ENCODE data around the gene DPEP2. TPM values are rescaled to one million over a fixed set of nuclear protein-coding genes. Genes with fewer than 3 reads are reported as not detected.
A peak's percentile ranks its signal among the peaks of the same experiment; 100 is the strongest.

The DPEP2 gene
- total and polyA plus RNA-seq, 4 experiments from 2014 or later, result 46.9 to 119 (median 82.4) TPM

- H3K27ac Mint-ChIP-seq, result peak overlapping the region in 6 of 7 donors; percentile 10 to 74 (median 56)
These were observed 9.3 kb downstream of the DPEP2 start for GRCh38 chr16:67990018-67990386.

GRCh38 chr16:67989322-67990017 lies 9.8 kb downstream of the DPEP2 start:
- DNase-seq, result no peak
- Histone ChIP-seq H3K36me3 (ENCODE audit: insufficient read depth, low read length) (no peaks in the 10 kb centered on the region), H3K27ac (ENCODE audit: low read depth, low read length) (no peak overlapping the region), H3K9me3 (ENCODE audit: control insufficient read depth in 1 of 2, low read length in 2 of 2) (no peaks in the 10 kb centered on the region), H3K27me3 (ENCODE audit: insufficient read depth, low read length) (no peaks in the 10 kb centered on the region), H3K4me1 (ENCODE audit: insufficient read depth, low read length) (peaks cover 27% of the 10 kb centered on the region), H3K4me3 (ENCODE audit: low read length in 2 of 2) (no peak overlapping the region)
- ChIA-PET CTCF (ENCODE audit: partially characterized antibody) (interaction anchor here (1.0 to 4.8 kb wide), 3 partner anchors 39 to 106 kb away, joined by 3 to 54 read pairs (median 4); no protein-coding TSS in a partner anchor), POLR2A (ENCODE audit: partially characterized antibody) (interaction anchor here (0.6 to 4.3 kb wide), 8 partner anchors 9 to 313 kb away, joined by 3 to 24 read pairs (median 4); partner anchors contain the start of genes DPEP2 and PSMB10)
- Mint-ChIP-seq H3K36me3 (peaks cover 0 to 10% of the 10 kb centered on the region in 2 donors), H3K4me1 (peaks cover 9 to 31% (median 20%) of the 10 kb centered on the region in 4 donors), H3K27me3 (no peaks in the 10 kb centered on the region), H3K4me3 (no peak overlapping the region), H3K27ac (peak overlapping the region in 4 of 7 donors; percentile 53 to 74 (median 60)), H3K9me3 (no peaks in the 10 kb centered on the region)
- intact Hi-C loops (cut with micrococcal nuclease), result no loop called here

More at GRCh38 chr16:67990018-67990386, 9.3 kb downstream of the DPEP2 start:
- no peaks in the 10 kb centered on the region for H3K27me3 ChIP-seq (ENCODE audit: insufficient read depth, low read length)
- no peaks in the 10 kb centered on the region for H3K36me3 ChIP-seq (ENCODE audit: insufficient read depth, low read length)
- ChIA-PET POLR2A (ENCODE audit: partially characterized antibody) (interaction anchor here (0.6 to 4.3 kb wide), 4 partner anchors 9 to 313 kb away, joined by 3 to 24 read pairs (median 12); partner anchors contain the start of genes DPEP2 and PSMB10), CTCF (ENCODE audit: partially characterized antibody) (interaction anchor here (0.9 to 4.8 kb wide), 3 partner anchors 9 to 106 kb away, joined by 3 to 54 read pairs (median 3); partner anchors contain the start of gene DPEP2)
- H3K4me1 ChIP-seq (ENCODE audit: insufficient read depth, low read length), result peaks cover 26% of the 10 kb centered on the region
- H3K27ac ChIP-seq (ENCODE audit: low read depth, low read length), result no peak overlapping the region
- Mint-ChIP-seq H3K4me3 (no peak overlapping the region), H3K9me3 (no peaks in the 10 kb centered on the region), H3K4me1 (peaks cover 8 to 31% (median 20%) of the 10 kb centered on the region in 4 donors), H3K27me3 (no peaks in the 10 kb centered on the region), H3K36me3 (peaks cover 0 to 10% of the 10 kb centered on the region in 2 donors)
- no peaks in the 10 kb centered on the region for H3K9me3 ChIP-seq (ENCODE audit: control insufficient read depth in 1 of 2, low read length in 2 of 2)
- no peak overlapping the region for H3K4me3 ChIP-seq (ENCODE audit: low read length in 2 of 2)
- intact Hi-C loops (cut with micrococcal nuclease), result no loop called here
- DNase-seq, result no peak

- Histone ChIP-seq H3K4me3 (ENCODE audit: low read length in 2 of 2) (no peak overlapping the region), H3K27ac (ENCODE audit: low read depth, low read length) (no peak overlapping the region), H3K36me3 (ENCODE audit: insufficient read depth, low read length) (no peaks in the 10 kb centered on the region), H3K4me1 (ENCODE audit: insufficient read depth, low read length) (peaks cover 29% of the 10 kb centered on the region), H3K9me3 (ENCODE audit: control insufficient read depth in 1 of 2, low read length in 2 of 2) (no peaks in the 10 kb centered on the region), H3K27me3 (ENCODE audit: insufficient read depth, low read length) (no peaks in the 10 kb centered on the region)
- H3K27ac Mint-ChIP-seq, result peak overlapping the region in 6 of 7 donors; percentile 23 to 72 (median 53)
- peaks cover 0 to 10% of the 10 kb centered on the region in 2 donors for H3K36me3 Mint-ChIP-seq
- no peaks in the 10 kb centered on the region for H3K9me3 Mint-ChIP-seq
- intact Hi-C loops (cut with micrococcal nuclease), result no loop called here
- ChIA-PET POLR2A (ENCODE audit: partially characterized antibody) (interaction anchor here (1.0 to 4.3 kb wide), 7 partner anchors 10 to 76 kb away, joined by 3 to 24 read pairs (median 4); partner anchors contain the start of genes DPEP2 and PSMB10), CTCF (ENCODE audit: partially characterized antibody) (interaction anchor here (1.0 to 4.8 kb wide), 3 partner anchors 40 to 77 kb away, joined by 4 to 54 read pairs (median 6); no protein-coding TSS in a partner anchor)
- peaks cover 9 to 35% (median 20%) of the 10 kb centered on the region in 4 donors for H3K4me1 Mint-ChIP-seq
- peak overlapping the region in 1 of 8 donors; percentile 35 for H3K4me3 Mint-ChIP-seq
- H3K27me3 Mint-ChIP-seq, result no peaks in the 10 kb centered on the region
- no peak for DNase-seq
These were observed 10.6 kb downstream of the DPEP2 start for GRCh38 chr16:67988675-67989074.

- no peak overlapping the region for H3K27ac ChIP-seq (ENCODE audit: low read depth, low read length)
- no peaks in the 10 kb centered on the region for H3K36me3 ChIP-seq (ENCODE audit: insufficient read depth, low read length)
- peaks cover 13 to 35% (median 22%) of the 10 kb centered on the region in 4 donors for H3K4me1 Mint-ChIP-seq
- H3K27me3 ChIP-seq (ENCODE audit: insufficient read depth, low read length), result no peaks in the 10 kb centered on the region
- POLR2A ChIA-PET (ENCODE audit: partially characterized antibody), result interaction anchor here (1.6 to 4.3 kb wide), 4 partner anchors 11 to 51 kb away, joined by 4 to 24 read pairs (median 11); partner anchors contain the start of genes DPEP2, PSMB10 and SLC12A4
- H3K27ac Mint-ChIP-seq, result peak overlapping the region; percentile 31 to 84 (median 68)
- H3K9me3 ChIP-seq (ENCODE audit: control insufficient read depth in 1 of 2, low read length in 2 of 2), result no peaks in the 10 kb centered on the region
- peaks cover 0 to 10% of the 10 kb centered on the region in 2 donors for H3K36me3 Mint-ChIP-seq
- CTCF ChIA-PET (ENCODE audit: partially characterized antibody), result interaction anchor here (1.4 to 1.8 kb wide), 2 partner anchors 36 to 78 kb away, joined by 3 to 6 read pairs; partner anchors contain the start of genes DDX28 and DUS2
- no peaks in the 10 kb centered on the region for H3K9me3 Mint-ChIP-seq
- no peak overlapping the region for H3K4me3 ChIP-seq (ENCODE audit: low read length in 2 of 2)
- no peak for DNase-seq
- H3K27me3 Mint-ChIP-seq, result no peaks in the 10 kb centered on the region
- no peak overlapping the region for H3K4me3 Mint-ChIP-seq
- H3K4me1 ChIP-seq (ENCODE audit: insufficient read depth, low read length), result peaks cover 27% of the 10 kb centered on the region
- intact Hi-C loops (cut with micrococcal nuclease), result no loop called here
These were observed 11.7 kb downstream of the DPEP2 start for GRCh38 chr16:67987460-67988160.

- CTCF ChIA-PET (ENCODE audit: partially characterized antibody), result interaction anchor here (1.1 to 1.4 kb wide), 2 partner anchors 36 to 45 kb away, joined by 3 read pairs; partner anchors contain the start of genes DDX28 and DUS2
- no peaks in the 10 kb centered on the region for H3K9me3 ChIP-seq (ENCODE audit: control insufficient read depth in 1 of 2, low read length in 2 of 2)
- peaks cover 0 to 7% of the 10 kb centered on the region in 2 donors for H3K36me3 Mint-ChIP-seq
- intact Hi-C loops (cut with micrococcal nuclease), result no loop called here
- H3K4me3 Mint-ChIP-seq, result no peak overlapping the region
- no peak overlapping the region for H3K4me3 ChIP-seq (ENCODE audit: low read length in 2 of 2)
- no peak overlapping the region for H3K27ac ChIP-seq (ENCODE audit: low read depth, low read length)
- no peaks in the 10 kb centered on the region for H3K36me3 ChIP-seq (ENCODE audit: insufficient read depth, low read length)
- H3K4me1 Mint-ChIP-seq, result peaks cover 13 to 31% (median 20%) of the 10 kb centered on the region in 4 donors
- H3K27me3 Mint-ChIP-seq, result no peaks in the 10 kb centered on the region
- POLR2A ChIA-PET (ENCODE audit: partially characterized antibody), result interaction anchor here (0.9 to 4.3 kb wide), 5 partner anchors 12 to 54 kb away, joined by 3 to 24 read pairs (median 6); partner anchors contain the start of genes DPEP2, PSMB10 and SLC12A4
- H3K27me3 ChIP-seq (ENCODE audit: insufficient read depth, low read length), result no peaks in the 10 kb centered on the region
- peak overlapping the region in 1 of 7 donors; percentile 59 for H3K27ac Mint-ChIP-seq
- no peak for DNase-seq
- H3K4me1 ChIP-seq (ENCODE audit: insufficient read depth, low read length), result peaks cover 23% of the 10 kb centered on the region
- H3K9me3 Mint-ChIP-seq, result no peaks in the 10 kb centered on the region
These were observed 12.3 kb downstream of the DPEP2 start for GRCh38 chr16:67986949-67987348.

- H3K27me3 Mint-ChIP-seq, result peaks cover 0 to 1% of the 10 kb centered on the region in 2 donors
- no peak for DNase-seq
- Histone ChIP-seq H3K27me3 (ENCODE audit: insufficient read depth, low read length) (no peaks in the 10 kb centered on the region), H3K36me3 (ENCODE audit: insufficient read depth, low read length) (no peaks in the 10 kb centered on the region), H3K4me3 (ENCODE audit: low read length in 2 of 2) (no peak overlapping the region), H3K27ac (ENCODE audit: low read depth, low read length) (no peak overlapping the region), H3K4me1 (ENCODE audit: insufficient read depth, low read length) (peaks cover 23% of the 10 kb centered on the region), H3K9me3 (ENCODE audit: control insufficient read depth in 1 of 2, low read length in 2 of 2) (no peaks in the 10 kb centered on the region)
- no peaks in the 10 kb centered on the region for H3K36me3 Mint-ChIP-seq
- CTCF ChIA-PET (ENCODE audit: partially characterized antibody), result interaction anchor here (1.0 kb wide), 1 partner anchor 59 kb away, joined by 5 read pairs; no protein-coding TSS in a partner anchor
- H3K4me1 Mint-ChIP-seq, result peaks cover 10 to 28% (median 18%) of the 10 kb centered on the region in 4 donors
- H3K9me3 Mint-ChIP-seq, result no peaks in the 10 kb centered on the region
- no peak overlapping the region for H3K27ac Mint-ChIP-seq
- POLR2A ChIA-PET (ENCODE audit: partially characterized antibody), result interaction anchor here (1.1 to 3.4 kb wide), 4 partner anchors 9 to 47 kb away, joined by 3 to 22 read pairs (median 6); partner anchors contain the start of gene PSMB10
- no peak overlapping the region for H3K4me3 Mint-ChIP-seq
- intact Hi-C loops (cut with micrococcal nuclease), result no loop called here
These were observed 17.1 kb downstream of the DPEP2 start for GRCh38 chr16:67982011-67982696.

Measured in CD4-positive, alpha-beta memory T cell (primary cell).